CD4-positive, alpha-beta T cell treated with Interleukin-15 for 4 hours (primary cell): ENCODE results near the gene PPP1R3E.

Source experiments
- DNase-seq: peaks from one replicate; pipeline ENCODE4 v3.0.0-alpha.2; 2020; ENCODE audit warnings: low spot score

Gene PPP1R3E

DNA sequence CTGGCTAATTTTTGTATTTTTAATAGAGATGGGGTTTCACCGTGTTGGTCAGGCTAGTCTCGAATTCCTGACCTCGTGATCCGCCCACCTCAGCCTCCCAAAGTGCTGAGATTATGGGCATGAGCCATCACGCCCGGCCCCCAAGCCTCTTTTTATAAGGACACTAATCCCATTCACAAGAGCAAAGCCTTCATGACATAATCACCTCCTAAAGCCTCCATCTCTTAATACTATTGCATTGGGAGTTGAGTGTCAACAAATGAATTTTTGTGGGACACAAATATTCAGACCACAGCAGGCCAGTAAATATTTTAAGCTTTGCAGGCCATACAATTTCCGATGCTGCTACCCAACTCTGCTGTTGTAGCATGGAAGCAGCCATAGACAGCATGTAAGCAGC lies 54.1 kb downstream of the PPP1R3E start:
- no peak for DNase-seq
